GM19239 (cell line): ENCODE measurements around the gene GBX2.
"Not testable (repeated sequence)": the region's sequence is repeated elsewhere in the genome, so short reads cannot be mapped to it uniquely, and the experiment has no call there.

Experiments used
- DNase-seq: peaks from one replicate; pipeline ENCODE4 v3.0.0; 2011; ENCODE audit warnings: low spot score; ENCODE audit not compliant: insufficient read length
- FAIRE-seq: peaks from 2 replicates; lab custom pipeline; 2011; peaks lifted over from hg19 to GRCh38; lab: Jason Lieb, UNC

The GBX2 gene

DNA sequence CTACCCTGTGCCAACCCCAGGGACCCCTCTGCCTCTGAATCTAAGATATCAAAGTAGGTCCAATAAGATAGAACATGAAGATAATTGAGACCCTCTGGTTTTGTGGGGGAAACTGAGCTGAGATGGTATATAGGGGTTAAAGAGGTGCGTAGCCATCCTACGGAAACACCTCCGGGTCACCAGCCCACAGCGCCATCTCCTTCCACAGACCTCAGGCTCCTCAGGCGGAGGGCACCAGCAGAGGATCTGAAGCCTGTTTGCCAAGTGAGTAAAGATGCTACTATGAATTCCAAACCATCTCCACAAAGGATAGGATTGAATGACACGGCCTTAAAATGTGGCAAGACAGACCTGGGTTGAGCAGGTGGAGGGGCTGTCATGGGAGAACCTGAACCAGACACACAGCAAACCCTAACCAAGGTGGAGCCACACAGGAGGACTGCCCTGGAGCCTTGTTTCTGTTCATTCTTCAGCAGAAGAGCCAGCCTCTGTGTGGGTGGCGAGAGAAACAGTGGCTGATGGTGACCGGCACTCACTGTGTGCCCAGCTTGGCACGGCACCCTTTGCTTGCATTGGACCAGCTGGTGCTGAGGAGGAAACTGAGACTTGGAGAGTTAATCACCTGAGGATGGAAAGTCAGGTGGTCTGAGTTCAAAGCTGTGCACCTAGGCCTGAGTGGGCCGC lies 10.2 kb downstream of the GBX2 start:
- DNase-seq (no peak), FAIRE-seq (no peak)

DNA sequence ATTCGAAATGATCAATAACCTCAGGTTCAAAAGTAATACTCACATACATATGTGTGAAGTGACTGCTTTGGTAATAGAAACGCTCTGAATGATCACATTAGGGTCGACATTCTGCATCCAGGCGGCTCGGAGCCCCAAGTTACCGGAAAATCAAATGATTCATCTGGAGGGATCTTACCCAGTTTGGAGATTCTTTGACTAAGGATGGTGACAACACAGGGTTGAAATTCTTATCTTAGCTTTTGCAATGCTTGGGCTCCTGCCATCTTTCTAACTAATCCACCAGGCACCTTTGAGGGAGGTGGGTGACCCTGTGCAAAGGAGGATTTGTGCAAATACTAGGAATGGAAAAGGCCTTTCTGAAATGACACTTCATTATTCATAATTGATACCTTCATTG lies 10.8 kb downstream of the GBX2 start:
- no peak for DNase-seq
- FAIRE-seq = no peak

DNA sequence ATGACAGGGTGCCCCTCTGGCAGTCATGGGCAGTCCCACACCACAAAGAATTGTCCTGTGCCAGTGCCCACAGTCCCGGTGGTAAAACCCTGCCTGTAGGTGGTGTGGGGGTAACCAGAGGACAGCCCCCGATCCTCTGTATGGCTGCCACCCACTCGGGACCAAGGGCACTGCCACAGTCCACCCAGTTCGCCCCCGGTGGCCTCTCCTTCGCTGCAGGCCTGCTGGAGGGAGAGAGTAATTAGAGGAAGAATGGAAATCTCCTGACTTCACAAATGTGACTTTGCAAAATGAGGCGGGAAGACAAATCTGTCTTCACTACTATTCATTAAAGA lies 11.4 kb downstream of the GBX2 start:
- FAIRE-seq = no peak
- DNase-seq = no peak

DNA sequence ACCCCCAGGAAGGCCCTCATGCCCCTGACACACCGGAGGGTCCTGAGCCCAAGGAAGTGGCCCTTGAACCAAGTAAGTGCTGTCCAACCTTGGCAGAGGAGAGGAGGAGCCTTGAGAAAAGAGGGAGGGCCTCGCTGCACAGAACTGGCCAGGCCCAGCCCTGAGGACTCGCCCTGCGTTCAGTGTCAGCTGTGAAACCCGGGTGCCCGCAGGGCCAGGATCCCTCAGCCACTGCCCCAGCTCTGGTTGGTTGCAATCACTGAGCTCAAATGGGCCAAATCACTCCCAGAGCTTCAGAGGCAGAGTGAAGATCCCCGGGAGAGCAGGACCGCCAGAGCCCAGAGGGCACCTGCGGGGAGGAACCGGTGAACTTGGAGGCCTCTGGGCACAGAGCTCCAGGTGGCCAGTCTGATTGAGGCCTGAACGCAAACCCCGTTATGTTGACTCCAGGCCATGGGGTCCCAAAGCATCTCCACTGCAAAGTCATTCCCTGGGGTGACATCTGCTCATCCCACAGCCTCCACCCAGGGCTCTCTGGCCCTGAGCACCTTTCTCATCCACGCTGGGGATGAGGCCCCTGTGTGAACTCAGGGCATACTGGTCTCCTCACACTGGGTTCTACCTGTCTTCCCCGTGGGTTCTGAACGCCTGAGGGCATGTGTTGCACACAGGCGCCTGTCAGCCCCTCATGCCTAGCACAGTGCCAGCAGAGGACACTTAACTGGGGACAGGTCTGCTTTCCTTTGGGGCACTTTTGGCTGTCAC lies 11.9 kb downstream of the GBX2 start:
- DNase-seq (no peak), FAIRE-seq (no peak)

DNA sequence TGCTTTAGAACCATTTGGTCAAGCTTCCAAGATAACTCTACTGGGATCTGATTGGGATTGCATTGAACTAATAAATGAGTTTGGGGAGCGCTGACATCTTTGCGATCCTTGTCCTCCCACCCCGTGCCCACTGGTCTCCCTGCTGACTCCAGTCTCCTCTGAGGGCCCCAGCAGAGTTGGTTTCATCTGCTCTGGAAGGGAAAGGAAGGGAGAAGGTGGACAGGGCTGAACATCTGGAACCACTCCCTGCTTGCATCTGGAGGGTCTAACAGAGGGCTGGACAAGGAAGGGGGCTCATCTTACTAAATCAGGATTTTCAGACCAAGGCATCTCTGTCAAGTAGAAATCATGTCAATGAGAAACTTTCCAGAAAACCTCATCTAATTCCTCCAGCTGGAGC lies 12.8 kb downstream of the GBX2 start:
- FAIRE-seq (no peak), DNase-seq (no peak)

DNA sequence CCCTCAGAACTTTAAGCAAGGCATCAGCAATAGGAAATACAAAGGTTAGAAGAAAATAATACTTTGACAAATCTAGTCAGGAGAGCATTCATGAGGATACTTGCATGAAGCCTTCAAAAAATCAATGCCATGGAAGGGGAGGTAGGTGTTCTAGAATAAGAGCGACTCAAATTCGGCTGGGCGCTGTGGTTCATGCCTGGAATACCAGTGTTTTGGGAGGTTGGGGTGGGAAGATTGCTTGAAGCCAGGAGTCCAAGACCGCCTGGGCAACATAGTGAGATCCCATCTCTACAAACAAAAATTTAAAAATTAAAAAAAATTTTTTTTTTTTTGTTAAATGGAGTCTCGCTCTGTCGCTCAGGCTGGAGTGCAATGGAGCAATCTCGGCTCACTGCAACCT lies 21.8 kb downstream of the GBX2 start:
- no peak for DNase-seq
- FAIRE-seq = no peak

DNA sequence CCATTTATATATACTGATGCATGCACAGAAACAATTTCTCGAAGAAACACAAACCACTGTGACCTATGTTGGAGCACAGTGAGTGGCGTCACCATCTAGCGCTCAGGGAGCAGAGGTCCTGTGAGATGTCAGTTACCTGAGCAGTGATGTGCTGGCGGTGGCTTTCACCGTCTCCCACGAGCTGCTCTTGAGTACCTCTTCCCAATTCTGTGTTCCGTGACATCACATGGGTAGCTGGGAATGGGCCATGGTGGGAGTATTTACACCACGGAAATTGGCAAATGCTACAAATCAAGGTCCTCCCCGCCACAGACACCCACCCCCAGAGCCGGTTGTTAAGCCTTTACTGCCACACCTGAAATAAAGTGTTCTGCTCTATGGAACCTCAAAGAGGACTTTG lies 24.4 kb downstream of the GBX2 start:
- FAIRE-seq (no peak), DNase-seq (no peak)

DNA sequence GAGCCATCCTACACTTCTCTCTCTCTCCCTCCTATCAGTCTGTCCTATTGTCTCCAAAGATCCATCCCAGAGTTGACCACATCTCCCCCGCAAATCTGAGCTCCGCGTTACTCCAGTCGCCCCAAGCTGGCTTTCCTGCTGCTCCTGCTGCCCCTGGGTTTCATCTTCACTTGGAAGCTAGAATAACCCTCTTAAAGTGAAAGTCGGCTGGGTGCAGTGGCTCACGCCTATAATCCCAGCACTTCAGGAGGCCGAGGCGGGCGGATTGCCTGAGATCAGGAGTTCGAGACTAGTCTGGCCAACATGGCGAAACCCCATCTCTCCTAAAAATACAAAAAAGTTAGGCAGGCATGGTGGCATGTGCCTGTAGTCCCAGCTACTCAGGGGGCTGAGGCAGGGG lies 26.6 kb downstream of the GBX2 start:
- not testable (repeated sequence) for FAIRE-seq

DNA sequence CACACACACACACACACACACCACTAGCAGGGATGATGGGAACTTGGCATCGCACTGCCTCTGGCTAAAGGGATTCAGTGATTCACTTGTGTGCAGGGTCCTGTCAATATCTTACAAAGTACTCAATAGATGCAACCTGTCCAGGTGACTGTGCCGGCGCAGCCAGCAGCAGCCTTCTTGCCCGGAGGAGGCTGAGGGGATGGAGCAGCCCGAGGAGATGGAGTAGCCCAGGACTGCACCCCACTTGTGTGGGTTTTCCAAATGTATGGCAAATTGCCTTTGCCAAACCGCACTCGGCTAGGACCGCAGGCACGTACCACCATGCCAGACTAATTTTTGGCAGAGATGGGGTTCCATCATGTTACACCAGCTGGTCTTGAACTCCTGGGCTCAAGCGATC lies 31.1 kb downstream of the GBX2 start:
- FAIRE-seq (no peak), DNase-seq (no peak)

More for the DNA sequence above, 26.6 kb downstream of the GBX2 start:
- not testable (repeated sequence) for DNase-seq

DNA sequence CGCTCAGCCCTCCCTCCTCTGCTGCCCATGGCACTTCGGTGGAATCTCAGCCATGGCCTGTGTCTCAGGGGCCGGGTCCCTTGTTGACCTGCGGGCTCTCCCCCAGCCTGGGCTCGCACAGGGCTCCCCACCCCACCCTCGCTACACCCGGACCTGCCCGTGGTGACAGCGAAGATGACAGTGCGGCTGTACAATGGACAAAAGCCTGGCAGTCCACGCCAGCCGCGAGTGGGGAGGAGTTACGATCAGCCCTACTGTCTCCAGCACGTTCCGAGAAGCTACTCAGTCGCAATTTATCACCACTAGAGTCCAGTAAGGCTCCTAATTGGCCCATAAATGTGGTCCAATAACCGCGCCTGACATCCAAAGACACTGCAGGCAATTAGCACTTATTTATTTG lies 31.6 kb downstream of the GBX2 start:
- no peak for DNase-seq
- no peak for FAIRE-seq

DNA sequence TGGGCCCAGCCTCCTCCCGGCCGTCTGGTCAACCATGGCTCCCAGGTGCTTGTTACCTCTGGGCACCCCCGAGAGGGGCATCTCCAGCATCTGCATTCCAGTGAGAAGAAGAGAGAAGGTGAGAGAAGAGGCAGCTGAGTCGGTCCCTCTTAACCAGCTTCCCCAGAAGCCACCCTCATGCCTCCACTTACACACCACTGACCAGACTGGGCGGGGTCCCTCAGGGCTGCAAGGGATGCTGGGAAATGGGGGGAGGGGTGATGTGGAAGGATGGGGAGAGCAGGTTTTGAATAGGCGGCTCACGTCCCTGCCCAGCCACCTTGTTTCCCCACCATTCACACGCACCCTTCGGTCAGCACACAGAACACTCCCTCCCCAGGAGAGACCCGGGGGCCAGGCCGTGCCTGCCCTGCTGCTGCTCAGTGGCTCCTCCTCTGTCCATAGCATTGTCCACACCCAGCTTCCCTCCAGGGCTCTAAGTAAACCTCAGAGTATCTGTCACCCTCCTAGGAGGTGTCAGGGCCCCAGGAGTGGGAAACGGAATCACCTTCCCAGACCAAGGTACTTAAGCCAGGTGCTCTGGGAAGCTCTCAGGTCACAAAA lies 34.7 kb downstream of the GBX2 start:
- no peak for FAIRE-seq
- DNase-seq = no peak

DNA sequence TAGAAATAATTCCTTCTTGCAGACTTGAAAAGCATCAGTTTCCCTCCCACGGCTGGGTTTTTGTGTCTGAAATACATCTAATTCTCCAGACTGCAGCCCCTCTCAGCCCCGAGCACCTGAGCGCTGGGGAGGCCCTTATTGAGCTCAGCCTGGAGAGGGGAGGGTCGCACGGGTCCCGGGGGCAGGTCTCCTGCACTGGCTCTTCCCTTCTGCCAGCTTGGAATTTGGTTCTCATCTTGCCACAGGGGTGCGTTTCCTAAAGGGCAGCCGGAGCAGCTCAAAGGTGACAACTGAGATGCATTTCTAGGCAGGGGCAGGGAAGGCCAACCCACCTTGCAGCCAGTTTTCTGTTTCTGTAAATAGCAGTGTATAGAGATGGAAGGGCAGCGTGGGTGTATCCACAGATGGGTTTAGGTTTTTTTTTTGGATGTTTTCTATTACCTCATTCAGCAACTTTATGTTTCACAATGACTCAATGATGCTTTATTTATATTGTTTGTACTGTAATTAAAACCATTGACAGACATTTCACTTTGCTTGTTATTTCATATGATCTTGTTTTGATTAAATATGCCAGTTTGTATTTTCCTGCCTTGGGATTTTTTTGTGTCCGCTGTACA lies 37.0 kb downstream of the GBX2 start:
- DNase-seq = no peak
- FAIRE-seq = no peak

DNA sequence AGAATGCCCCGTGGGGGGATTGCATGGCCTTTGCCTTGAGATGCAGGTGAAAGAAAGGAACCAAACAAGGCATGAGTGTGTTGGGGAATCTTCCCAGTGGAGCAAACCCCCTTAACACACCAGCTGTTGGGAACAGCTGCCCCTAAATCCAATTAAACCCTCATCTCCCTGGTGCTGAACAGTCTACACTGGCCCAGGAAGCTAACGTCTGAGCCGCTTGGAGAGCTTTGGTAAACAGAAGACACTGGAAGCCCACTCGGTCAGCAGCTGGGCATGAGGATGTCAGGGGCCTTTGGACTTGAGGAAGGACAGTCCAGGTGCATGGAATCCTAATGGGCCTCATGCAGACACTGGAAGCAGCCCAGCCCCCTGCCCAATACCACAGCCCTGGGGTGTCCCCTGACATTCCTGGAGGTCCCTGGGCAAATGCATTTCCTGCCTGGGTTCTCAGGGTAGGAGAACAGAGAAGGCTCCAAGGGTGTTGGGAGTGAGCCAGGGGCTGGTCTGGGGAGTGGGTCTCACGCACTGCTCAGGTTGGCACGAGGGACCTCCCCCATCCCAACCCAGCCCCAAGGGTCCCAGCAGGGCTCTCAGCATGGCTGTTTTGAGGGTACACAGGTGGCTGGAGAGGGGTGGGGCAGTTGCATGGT lies 37.7 kb downstream of the GBX2 start:
- no peak for DNase-seq
- no peak for FAIRE-seq

DNA sequence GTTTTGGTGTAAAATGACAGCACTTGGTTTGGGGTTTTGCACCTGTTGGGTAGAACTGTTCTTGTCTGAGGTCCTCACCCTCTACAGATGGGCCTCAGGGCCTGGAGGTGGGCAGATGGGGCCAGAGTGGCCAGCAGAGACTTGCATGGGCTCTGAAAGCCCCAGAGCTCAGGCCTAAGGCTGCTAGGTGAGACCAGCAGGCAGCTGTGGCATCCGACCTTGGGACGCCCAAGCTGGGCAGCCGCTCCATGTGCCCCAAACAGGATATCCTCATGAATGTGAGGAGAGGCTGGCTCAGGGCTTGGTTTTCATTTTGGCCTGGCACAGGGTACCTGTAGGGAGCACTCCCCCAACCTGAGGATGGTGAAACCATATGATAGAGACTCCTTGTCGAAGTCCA lies 38.3 kb downstream of the GBX2 start:
- DNase-seq (no peak), FAIRE-seq (no peak)

DNA sequence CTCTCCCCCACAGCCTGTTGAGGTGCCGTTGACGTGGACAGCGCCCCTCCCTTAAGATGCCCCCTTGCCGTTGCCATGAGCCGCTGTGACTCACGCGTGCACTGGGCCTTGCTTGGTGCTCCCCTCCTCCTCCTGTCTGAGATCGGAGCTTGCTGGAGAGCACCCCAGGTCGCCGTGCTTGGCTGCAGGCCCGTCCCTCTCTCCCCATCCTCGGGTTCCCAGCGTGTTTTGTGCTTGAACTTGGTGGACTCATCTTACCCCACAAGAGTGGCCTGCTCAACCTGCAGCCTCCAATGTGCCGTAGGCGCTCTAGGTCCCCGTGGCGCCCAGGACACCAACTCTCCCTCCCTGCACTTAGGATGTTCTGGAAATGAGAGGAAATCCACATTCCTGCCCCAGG lies 39.9 kb downstream of the GBX2 start:
- no peak for FAIRE-seq

DNA sequence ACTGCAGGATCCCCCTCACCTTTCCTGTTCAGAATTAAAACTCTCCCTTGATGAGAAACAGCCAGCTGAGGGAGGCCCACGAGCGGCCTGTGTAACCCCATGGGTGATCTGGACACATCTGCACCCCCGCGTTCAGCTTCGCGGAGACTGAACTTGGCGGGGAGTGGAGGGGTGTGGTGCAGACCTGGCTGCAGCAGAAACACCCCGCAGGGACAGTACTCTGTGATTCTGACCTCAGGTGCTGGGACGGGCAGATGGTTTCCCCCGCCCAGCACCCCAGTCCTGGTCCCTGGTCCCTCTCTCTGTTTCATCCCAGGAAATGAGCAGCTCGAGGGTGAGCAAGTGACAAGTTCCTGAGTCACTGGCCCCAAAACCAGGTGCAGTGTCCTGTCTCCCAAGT lies 41.2 kb downstream of the GBX2 start:
- DNase-seq (no peak), FAIRE-seq (no peak)

More for the DNA sequence above, 39.9 kb downstream of the GBX2 start:
- DNase-seq = no peak

DNA sequence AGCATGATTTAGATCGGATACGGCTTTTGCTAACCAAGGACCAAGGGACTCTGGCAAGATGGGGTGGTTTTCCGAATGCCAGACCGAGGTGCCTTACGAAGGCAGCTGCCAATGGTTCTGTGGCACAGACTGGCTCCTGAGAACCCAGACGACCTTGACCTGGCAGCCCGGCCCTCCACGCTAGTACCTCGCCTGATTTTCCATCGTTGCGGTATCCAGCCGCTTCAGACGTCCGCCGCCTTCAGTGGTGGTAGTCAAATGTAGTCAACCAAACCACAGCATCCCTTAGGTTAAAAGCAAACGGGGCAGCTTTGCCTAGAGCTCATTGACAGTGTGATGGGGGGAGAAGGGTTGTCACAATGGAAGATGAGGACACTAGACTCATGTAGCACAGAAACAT lies 42.6 kb downstream of the GBX2 start:
- FAIRE-seq (no peak), DNase-seq (no peak)

DNA sequence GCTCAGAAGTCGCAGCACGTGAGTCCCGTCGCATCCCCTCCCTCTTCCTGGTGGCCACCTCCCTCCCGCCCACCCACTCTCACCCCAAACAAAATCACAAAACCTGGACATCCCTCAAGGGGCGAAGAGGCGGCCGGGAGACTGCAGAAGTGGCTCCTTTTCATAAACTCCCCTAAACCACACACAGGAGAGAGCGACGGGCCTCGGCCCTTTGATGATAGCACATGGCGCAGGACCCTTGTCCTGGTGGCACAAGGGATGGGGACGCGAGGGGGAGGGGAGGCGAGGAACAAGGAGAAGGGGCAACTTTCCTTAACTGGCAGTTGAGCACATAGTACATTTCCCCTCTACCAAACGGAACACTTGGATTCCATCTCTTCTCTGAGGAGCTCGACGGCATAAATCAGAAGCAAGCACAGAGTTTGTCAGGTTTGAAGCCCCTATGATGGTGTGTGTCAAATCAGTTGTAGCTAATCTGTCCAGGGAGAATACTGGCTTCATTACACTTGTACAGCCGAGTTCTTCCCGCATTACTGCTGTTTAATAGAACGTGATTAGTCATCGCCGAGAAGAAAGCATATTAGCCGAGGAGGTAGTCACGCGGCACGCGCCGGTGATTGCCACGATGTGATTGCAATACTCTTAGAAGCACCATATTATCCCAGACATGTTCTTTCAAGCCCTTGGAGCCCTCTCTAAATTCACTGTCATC lies 43.8 kb downstream of the GBX2 start:
- DNase-seq (no peak), FAIRE-seq (no peak)

DNA sequence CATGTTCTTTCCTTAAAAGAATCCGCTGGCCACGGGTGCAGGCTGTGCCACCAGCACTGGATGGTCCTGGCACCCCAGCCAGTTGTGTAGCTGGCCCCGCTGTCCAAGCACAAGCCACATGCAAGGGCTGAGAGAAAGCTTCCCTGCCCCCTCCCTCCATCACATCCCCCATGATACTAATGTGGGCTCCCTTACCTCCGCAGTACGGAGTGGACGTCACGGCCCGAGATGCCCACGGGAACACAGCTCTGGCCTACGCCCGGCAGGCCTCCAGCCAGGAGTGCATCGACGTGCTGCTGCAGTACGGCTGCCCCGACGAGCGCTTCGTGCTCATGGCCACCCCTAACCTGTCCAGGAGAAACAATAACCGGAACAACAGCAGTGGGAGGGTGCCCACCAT lies 44.5 kb downstream of the GBX2 start:
- no peak for FAIRE-seq
- DNase-seq = no peak

DNA sequence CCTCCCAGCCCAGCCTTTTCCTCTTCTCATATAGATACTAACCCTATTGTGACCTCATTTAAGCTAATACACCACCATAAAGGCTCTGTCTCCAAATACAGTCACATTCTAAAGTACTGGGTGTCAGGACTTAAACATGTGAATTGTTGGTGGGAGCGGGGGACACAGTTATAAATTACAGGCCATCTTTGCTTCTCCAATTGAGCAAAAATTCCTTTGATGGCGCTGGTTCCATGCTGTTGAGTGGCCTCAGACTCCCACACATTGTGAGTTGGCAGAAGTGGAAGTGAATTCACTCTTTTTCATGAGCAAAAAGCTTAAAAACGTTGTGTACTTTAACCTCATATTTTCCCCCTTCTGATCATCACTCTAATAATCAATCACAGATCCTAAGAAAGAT lies 46.0 kb downstream of the GBX2 start:
- FAIRE-seq = no peak
- DNase-seq = no peak
